IMR-90 (cell line): Measurements from ENCODE around the gene CCDC70. TPM values are rescaled to one million over a fixed set of nuclear protein-coding genes. Genes with fewer than 3 reads are reported as not detected.

Experiments
- ATAC-seq: fragments of 200-7000 bp; cut with Tn5 transposase; 2 replicates; pipeline ENCODE4 v1.9.1; 2020; ENCODE audit warnings: low read depth, mild to moderate bottlenecking, moderate library complexity
- BruUV-seq: library from RNA; stranded (reverse); fragments of 400-500 nt; replicated peaks from 2 replicates; lab custom pipeline; 2021; lab: Mats Ljungman, UMichigan
- CTCF ChIA-PET: fragments of 300-600 bp; formaldehyde crosslinking; extraction: SDS; loops from one replicate; lab custom pipeline; 2021; ENCODE audit warnings: antibody characterized with exemption; lab: Yijun Ruan, JAX
- POLR2A ChIA-PET: fragments of 300-600 bp; sonication (Branson Sonifier 250); formaldehyde crosslinking; loops from one replicate; lab custom pipeline; 2022; ENCODE audit warnings: antibody characterized with exemption; ENCODE audit not compliant: unreplicated experiment; lab: Charles Lee
- DNase-seq: peaks from one replicate; pipeline ENCODE4 v3.0.0; 2013
- H2AFZ ChIP-seq: replicated peaks from 2 replicates; pipeline ENCODE3; 2013; ENCODE audit warnings: low read length, mild to moderate bottlenecking; ENCODE audit not compliant: poor library complexity
- H2AK5ac ChIP-seq: 2 replicates; pipeline ENCODE4 v1.6.1; 2013; ENCODE audit warnings: low read depth, low read length, inconsistent platforms
- H2AK9ac ChIP-seq: replicated peaks from 2 replicates; pipeline ENCODE3; 2013; ENCODE audit warnings: mild to moderate bottlenecking, low read depth, low read length, moderate library complexity; ENCODE audit not compliant: poor library complexity
- H2BK120ac ChIP-seq: 2 replicates; pipeline ENCODE4 v1.6.1; 2013; ENCODE audit warnings: low read depth, low read length, inconsistent platforms
- H2BK15ac ChIP-seq: 3 replicates; pipeline ENCODE4 v1.6.1; 2013; ENCODE audit warnings: low read depth, low read length, inconsistent platforms
- H2BK20ac ChIP-seq: 2 replicates; pipeline ENCODE4 v1.6.1; 2013; ENCODE audit warnings: low read depth, mild to moderate bottlenecking, inconsistent platforms, low read length, moderate library complexity
- H2BK5ac ChIP-seq: 2 replicates; pipeline ENCODE4 v1.6.1; 2013; ENCODE audit warnings: mild to moderate bottlenecking, low read depth, low read length, inconsistent platforms; ENCODE audit not compliant: poor library complexity, severe bottlenecking
- H3K14ac ChIP-seq: replicated peaks from 2 replicates; pipeline ENCODE4 v1.6.1; 2013; ENCODE audit warnings: low read depth, low read length, inconsistent platforms
- H3K18ac ChIP-seq: 2 replicates; pipeline ENCODE4 v1.6.1; 2013; ENCODE audit warnings: low read depth, low read length, control low read depth
- H3K23ac ChIP-seq: 2 replicates; pipeline ENCODE4 v1.6.1; 2013; ENCODE audit warnings: low read depth, low read length, inconsistent platforms
- H3K27ac ChIP-seq: 2 replicates; pipeline ENCODE4 v1.5.1; 2013; ENCODE audit warnings: mild to moderate bottlenecking, control low read depth, low read length; ENCODE audit not compliant: insufficient read depth
- H3K27me3 ChIP-seq: 2 replicates; pipeline ENCODE4 v1.6.1; 2013; ENCODE audit warnings: low read length; ENCODE audit not compliant: control insufficient read depth, insufficient read depth
- H3K36me3 ChIP-seq: 2 replicates; pipeline ENCODE4 v1.6.1; 2013; ENCODE audit warnings: low read length, mixed read lengths; ENCODE audit not compliant: control insufficient read depth, insufficient read depth
- H3K4ac ChIP-seq: 2 replicates; pipeline ENCODE4 v1.6.1; 2013; ENCODE audit warnings: low read depth, low read length, inconsistent platforms
- H3K4me1 ChIP-seq: 2 replicates; pipeline ENCODE4 v1.6.1; 2013; ENCODE audit warnings: low read length, mixed read lengths; ENCODE audit not compliant: control insufficient read depth, insufficient read depth
- H3K4me2 ChIP-seq: 2 replicates; pipeline ENCODE4 v1.6.1; 2013; ENCODE audit warnings: low read depth, mild to moderate bottlenecking, control low read depth, low read length, moderate library complexity
- H3K4me3 ChIP-seq: 2 replicates; pipeline ENCODE4 v1.5.1; 2013; ENCODE audit warnings: low read depth, mild to moderate bottlenecking, control low read depth, low read length, moderate library complexity; ENCODE audit not compliant: insufficient read depth
- H3K56ac ChIP-seq: 2 replicates; pipeline ENCODE4 v1.6.1; 2013; ENCODE audit warnings: low read length, inconsistent platforms; ENCODE audit not compliant: insufficient read depth; ENCODE audit errors: extremely low read depth
- H3K79me1 ChIP-seq, 2 experiments: 2 replicates each; pipeline ENCODE4 v1.6.1; 2013; ENCODE audit warnings: low read length in 2 of 2, inconsistent platforms in 1 of 2, low read depth in 1 of 2
- H3K9ac ChIP-seq: 2 replicates; pipeline ENCODE4 v1.6.1; 2013; ENCODE audit warnings: low read depth, low read length, control low read depth
- H3K9me1 ChIP-seq: 2 replicates; pipeline ENCODE4 v1.6.1; 2013; ENCODE audit warnings: low read length, inconsistent platforms; ENCODE audit not compliant: insufficient read depth
- H3K9me3 ChIP-seq: 2 replicates; pipeline ENCODE4 v1.6.1; 2013; ENCODE audit warnings: low read length; ENCODE audit not compliant: control insufficient read depth, insufficient read depth
- H4K20me1 ChIP-seq: 2 replicates; pipeline ENCODE4 v1.6.1; 2013; ENCODE audit warnings: low read length, inconsistent platforms; ENCODE audit not compliant: insufficient read depth
- H4K5ac ChIP-seq: 2 replicates; pipeline ENCODE4 v1.6.1; 2013; ENCODE audit warnings: mild to moderate bottlenecking, low read depth, low read length, control low read depth
- H4K8ac ChIP-seq, 2 experiments: 2 replicates each; pipeline ENCODE4 v1.6.1; 2013; ENCODE audit warnings: low read depth in 2 of 2, low read length in 2 of 2, control low read depth in 1 of 2, inconsistent platforms in 1 of 2
- H4K91ac ChIP-seq: 2 replicates; pipeline ENCODE4 v1.6.1; 2013; ENCODE audit warnings: low read depth, low read length, inconsistent platforms; ENCODE audit not compliant: insufficient read depth
- CEBPB ChIP-seq: IDR thresholded peaks from 2 replicates; pipeline ENCODE4 v1.6.1; 2012; ENCODE audit warnings: low read depth, low read length, improper control_type of control experiment
- MAFK ChIP-seq: IDR thresholded peaks from 2 replicates; pipeline ENCODE4 v1.6.1; 2012; ENCODE audit warnings: low read depth, low read length, improper control_type of control experiment
- NFE2L2 ChIP-seq: fragments of 150-350 bp; IDR thresholded peaks from 2 replicates; pipeline ENCODE4 v1.6.1; 2016; ENCODE audit warnings: low read depth, mild to moderate bottlenecking, low read length
- RAD21 ChIP-seq: IDR thresholded peaks from 2 replicates; pipeline ENCODE4 v1.6.1; 2012; ENCODE audit warnings: low read length, improper control_type of control experiment
- WGBS, 2 experiments: methylation state at CpG; one replicate each; pipeline versions ENCODE4 v1.1.5 to v1.1.7; 2013; ENCODE audit warnings: missing lambda C conversion rate in 2 of 2; ENCODE audit not compliant: insufficient read length in 1 of 2; ENCODE audit errors: extremely low coverage in 2 of 2; 5-methylcytosine and 5-hydroxymethylcytosine counted together
- dilution Hi-C: fragments of 300-500 bp; cut with HindIII; formaldehyde crosslinking; loops from one replicate; pipeline ENCODE4 v1.14.3; 2018; ENCODE audit warnings: low sequenced_read_pairs; ENCODE audit not compliant: unreplicated experiment
- in situ Hi-C: fragments of 300-500 bp; cut with MboI; formaldehyde crosslinking; loops from 3 replicates; pipeline ENCODE4 v1.14.3; 2019; ENCODE audit warnings: low sequenced_read_pairs, inconsistent platforms, mixed read lengths
- intact Hi-C: fragments of 100-400 bp; cut with micrococcal nuclease; formaldehyde crosslinking; loops from 2 replicates; pipeline ENCODE4 v1.10.0; 2022
- polyA plus RNA-seq, 3 experiments: library from polyadenylated mRNA; depleted of rRNA; stranded (reverse); fragments of >200 nt; gene quantifications; 2 replicates each; pipeline ENCODE4 v1.2.3, GENCODE V29; 2012; ENCODE audit warnings: low replicate concordance in 1 of 3
- total RNA-seq: library from RNA; depleted of rRNA; stranded (reverse); fragments of >200 nt; gene quantifications from 2 replicates; pipeline ENCODE4 v1.2.3, GENCODE V29; 2012

Gene CCDC70
- total and polyA plus RNA-seq, 2 of the 4 experiments (the other 2 are of a cell fraction): not detected

DNA sequence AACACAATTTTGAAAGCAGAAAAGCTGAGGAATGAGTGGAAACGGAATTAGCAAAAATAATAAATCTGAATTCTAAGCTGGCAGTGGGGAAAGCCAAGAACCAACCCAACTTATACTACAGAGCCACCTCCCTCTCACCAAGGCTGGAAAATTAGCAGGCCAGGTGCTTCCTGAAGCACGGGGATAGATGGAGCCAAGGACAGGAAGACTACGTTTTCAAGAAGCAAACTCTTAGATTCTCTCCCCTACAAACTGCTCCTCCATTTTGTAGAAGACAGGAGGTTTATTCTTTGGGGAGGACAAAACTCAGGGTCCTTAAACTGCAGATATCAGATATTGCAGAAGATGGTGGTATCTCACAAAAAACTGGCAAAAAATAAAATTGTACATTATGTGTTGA, 8.8 kb downstream of the CCDC70 start:
- ChIA-PET POLR2A (no interaction called here), CTCF (no interaction called here)
- Histone ChIP-seq H3K4me1 (no peaks in the 10 kb centered on the region), H3K18ac (no peak overlapping the region), H3K9me1 (no peaks in the 10 kb centered on the region), H4K91ac (no peak overlapping the region), H2AK9ac (no peak overlapping the region), H3K79me1 (no peaks in the 10 kb centered on the region), H4K20me1 (no peaks in the 10 kb centered on the region), H3K23ac (no peak overlapping the region; the same call in 1 of the 2 replicates), H2BK5ac (no peak overlapping the region), H3K4ac (no peak overlapping the region), H3K14ac (no peak overlapping the region), H3K27ac (no peak overlapping the region), H2AFZ (no peak overlapping the region), H3K27me3 (peaks cover 42% of the 10 kb centered on the region), H2BK20ac (no peak overlapping the region), H3K4me2 (no peak overlapping the region), H2BK120ac (no peak overlapping the region), H4K5ac (no peak overlapping the region), H3K36me3 (no peaks in the 10 kb centered on the region), H4K8ac (no peak overlapping the region), H3K9ac (no peak overlapping the region), H2BK15ac (no peak overlapping the region), H3K56ac (no peak overlapping the region), H3K9me3 (no peaks in the 10 kb centered on the region; the same call in 1 of the 2 replicates), H3K4me3 (no peak overlapping the region), H2AK5ac (no peak overlapping the region)
- no peak for DNase-seq
- no peak for ATAC-seq
- TF ChIP-seq MAFK: no peak
- no peak for TF ChIP-seq RAD21
- no peak for TF ChIP-seq NFE2L2
- TF ChIP-seq CEBPB: no peak
- in situ Hi-C loops (no loop called here), intact Hi-C loops (no loop called here), dilution Hi-C loops (no loop called here)
- BruUV-seq: no TSS peak
- no CpG with 5 or more reads among the region's 3 CpGs for WGBS, 2 experiments
